Measurements from ENCODE around the gene HPN.

Gene HPN

GRCh38 chr19:35107545-35107944 is 66.0 kb downstream of the HPN start:
- TF ChIP-seq FOXM1 (IDR thresholded peaks at IDR 0.05; ENCODE audit: borderline replicate concordance, low read depth) (no peak), REST (IDR thresholded peaks at IDR 0.05; ENCODE audit: low read depth) (no peak), TCF12 (IDR thresholded peaks at IDR 0.05; ENCODE audit: low read depth) (no peak), CREB1 (IDR thresholded peaks at IDR 0.05; ENCODE audit: low read depth) (no peak), ZBTB7A (IDR thresholded peaks at IDR 0.05; ENCODE audit: low read depth) (no peak), RAD21 (IDR thresholded peaks at IDR 0.05; ENCODE audit: low read depth) (no peak), MAX (IDR thresholded peaks at IDR 0.05) (no peak), TEAD4 (IDR thresholded peaks at IDR 0.05) (no peak)

- TF ChIP-seq CEBPB (IDR thresholded peaks at IDR 0.05), result no peak
- no peak for TF ChIP-seq YY1 (IDR thresholded peaks at IDR 0.05; ENCODE audit: low read depth)
- no peak for TF ChIP-seq TEAD4 (IDR thresholded peaks at IDR 0.05)
- TF ChIP-seq USF1 (IDR thresholded peaks at IDR 0.05), result no peak
- TF ChIP-seq CREB1 (IDR thresholded peaks at IDR 0.05; ENCODE audit: low read depth), result no peak
- TF ChIP-seq REST (IDR thresholded peaks at IDR 0.05; ENCODE audit: low read depth), result no peak
- TF ChIP-seq MAX (IDR thresholded peaks at IDR 0.05), result no peak
- no peak for TF ChIP-seq NFIC (IDR thresholded peaks at IDR 0.05)
- TF ChIP-seq TCF12 (IDR thresholded peaks at IDR 0.05; ENCODE audit: low read depth), result no peak
- no peak for TF ChIP-seq EP300 (IDR thresholded peaks at IDR 0.05; ENCODE audit: borderline replicate concordance)
- no peak for TF ChIP-seq ZBTB7A (IDR thresholded peaks at IDR 0.05; ENCODE audit: low read depth)
- TF ChIP-seq TAF1 (IDR thresholded peaks at IDR 0.05; ENCODE audit: low read depth), result no peak
- no peak for TF ChIP-seq EGR1 (IDR thresholded peaks at IDR 0.05)
- no peak for TF ChIP-seq RAD21 (IDR thresholded peaks at IDR 0.05; ENCODE audit: low read depth)
- no peak for TF ChIP-seq FOXM1 (IDR thresholded peaks at IDR 0.05; ENCODE audit: borderline replicate concordance, low read depth)
Observed at GRCh38 chr19:35108730-35109129, 67.2 kb downstream of the HPN start.

GRCh38 chr19:35109395-35110112 is 68.0 kb downstream of the HPN start:
- no peak for TF ChIP-seq NFIC (IDR thresholded peaks at IDR 0.05)
- TF ChIP-seq EGR1 (IDR thresholded peaks at IDR 0.05), result no peak
- TF ChIP-seq TCF12 (IDR thresholded peaks at IDR 0.05; ENCODE audit: low read depth), result no peak
- TF ChIP-seq FOXM1 (IDR thresholded peaks at IDR 0.05; ENCODE audit: borderline replicate concordance, low read depth), result no peak
- TF ChIP-seq TAF1 (IDR thresholded peaks at IDR 0.05; ENCODE audit: low read depth), result no peak
- no peak for TF ChIP-seq ZBTB7A (IDR thresholded peaks at IDR 0.05; ENCODE audit: low read depth)
- TF ChIP-seq MAX (IDR thresholded peaks at IDR 0.05), result no peak
- TF ChIP-seq CREB1 (IDR thresholded peaks at IDR 0.05; ENCODE audit: low read depth), result no peak
- no peak for TF ChIP-seq USF1 (IDR thresholded peaks at IDR 0.05)
- TF ChIP-seq CEBPB (IDR thresholded peaks at IDR 0.05), result no peak
- TF ChIP-seq EP300 (IDR thresholded peaks at IDR 0.05; ENCODE audit: borderline replicate concordance), result no peak
- no peak for TF ChIP-seq RAD21 (IDR thresholded peaks at IDR 0.05; ENCODE audit: low read depth)
- no peak for TF ChIP-seq REST (IDR thresholded peaks at IDR 0.05; ENCODE audit: low read depth)

GRCh38 chr19:35110974-35111373 is 69.5 kb downstream of the HPN start:
- TF ChIP-seq NFIC (IDR thresholded peaks at IDR 0.05), result no peak
- no peak for TF ChIP-seq CEBPB (IDR thresholded peaks at IDR 0.05)
- TF ChIP-seq CREB1 (IDR thresholded peaks at IDR 0.05; ENCODE audit: low read depth), result no peak
- TF ChIP-seq EGR1 (IDR thresholded peaks at IDR 0.05), result no peak
- no peak for TF ChIP-seq FOXM1 (IDR thresholded peaks at IDR 0.05; ENCODE audit: borderline replicate concordance, low read depth)
- no peak for TF ChIP-seq USF1 (IDR thresholded peaks at IDR 0.05)
- TF ChIP-seq YY1 (IDR thresholded peaks at IDR 0.05; ENCODE audit: low read depth), result no peak
- TF ChIP-seq TAF1 (IDR thresholded peaks at IDR 0.05; ENCODE audit: low read depth), result no peak
- no peak for TF ChIP-seq EP300 (IDR thresholded peaks at IDR 0.05; ENCODE audit: borderline replicate concordance)
- TF ChIP-seq ZBTB7A (IDR thresholded peaks at IDR 0.05; ENCODE audit: low read depth), result no peak
- TF ChIP-seq RAD21 (IDR thresholded peaks at IDR 0.05; ENCODE audit: low read depth), result no peak
- TF ChIP-seq REST (IDR thresholded peaks at IDR 0.05; ENCODE audit: low read depth), result no peak
- TF ChIP-seq TCF12 (IDR thresholded peaks at IDR 0.05; ENCODE audit: low read depth), result no peak

Data from Ishikawa (cell line).